ENCODE results near the gene COQ8A.

The COQ8A gene

GRCh38 chr1:226974544-226975258 lies 34.6 kb downstream of the COQ8A start:
- DNase-seq (ENCODE audit: low spot score) = no peak

- DNase-seq (ENCODE audit: low spot score) = no peak
Observed at GRCh38 chr1:226975259-226976250, 35.5 kb downstream of the COQ8A start.

DNA sequence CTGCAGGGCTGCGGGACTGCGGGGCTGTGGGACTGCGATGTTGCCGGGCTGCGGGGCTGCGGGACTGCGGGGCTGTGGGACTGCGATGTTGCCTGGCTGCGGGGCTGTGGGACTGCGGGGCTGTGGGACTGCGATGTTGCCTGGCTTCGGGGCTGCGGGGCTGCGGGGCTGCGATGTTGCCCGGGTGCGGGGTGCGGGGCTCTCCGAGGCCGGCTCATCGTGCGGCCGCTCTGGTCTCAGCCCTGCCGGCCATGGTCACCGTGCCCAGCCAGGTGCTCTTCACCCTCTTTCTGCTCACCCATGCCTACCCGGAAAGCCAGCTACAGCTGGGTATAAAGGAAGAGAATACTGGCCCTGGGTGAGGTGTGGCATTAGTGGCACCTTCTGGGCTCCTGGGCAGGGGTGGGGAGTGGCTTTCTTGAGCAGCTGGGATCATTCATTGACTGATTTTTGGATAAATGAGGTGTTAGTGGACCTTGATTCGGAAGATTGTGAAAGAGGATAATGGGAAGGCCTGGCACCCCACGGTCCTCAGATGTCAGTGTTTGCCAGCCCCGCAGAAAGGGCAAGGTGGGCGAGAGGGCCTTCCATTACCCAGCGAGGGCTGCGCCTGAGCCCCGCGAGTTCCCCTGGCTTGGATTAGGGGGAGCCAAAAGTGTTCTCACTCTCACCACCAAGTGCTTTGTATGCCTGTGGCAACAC lies 36.3 kb downstream of the COQ8A start:
- no peak for DNase-seq (ENCODE audit: low spot score)

- DNase-seq (ENCODE audit: low spot score) = no peak
Observed at GRCh38 chr1:226976978-226977642, 37.0 kb downstream of the COQ8A start.

GRCh38 chr1:226977643-226978431 lies 37.7 kb downstream of the COQ8A start:
- no peak for DNase-seq (ENCODE audit: low spot score)

DNA sequence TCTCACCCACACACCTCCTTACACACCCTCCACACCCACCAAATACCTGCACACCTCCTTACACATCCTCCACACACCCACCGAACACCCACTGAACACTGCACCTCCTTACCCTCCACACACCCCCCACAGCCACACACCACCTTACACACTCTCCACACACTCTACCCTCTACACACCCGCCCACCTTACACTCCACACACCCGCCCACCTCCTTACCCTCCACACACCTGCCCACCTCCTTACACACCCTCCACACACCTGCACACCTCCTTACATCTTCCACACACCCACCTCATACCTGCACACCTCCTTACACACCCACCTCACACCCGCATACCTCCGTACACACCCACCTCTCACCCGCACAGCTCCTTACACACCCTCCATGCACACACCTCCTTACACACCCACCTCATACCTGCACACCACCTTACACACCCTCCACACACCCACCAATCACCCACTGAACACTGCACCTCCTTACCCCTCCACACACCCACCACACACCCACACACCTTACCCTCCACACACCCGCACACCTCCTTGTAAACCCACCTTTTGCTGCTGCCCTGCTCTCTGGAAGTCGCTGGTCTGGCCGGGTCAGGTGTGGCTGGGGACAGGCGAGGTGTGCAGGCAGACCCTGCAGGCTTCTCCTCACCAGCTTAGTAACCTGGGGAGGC lies 38.5 kb downstream of the COQ8A start:
- DNase-seq (ENCODE audit: low spot score) = no peak

DNA sequence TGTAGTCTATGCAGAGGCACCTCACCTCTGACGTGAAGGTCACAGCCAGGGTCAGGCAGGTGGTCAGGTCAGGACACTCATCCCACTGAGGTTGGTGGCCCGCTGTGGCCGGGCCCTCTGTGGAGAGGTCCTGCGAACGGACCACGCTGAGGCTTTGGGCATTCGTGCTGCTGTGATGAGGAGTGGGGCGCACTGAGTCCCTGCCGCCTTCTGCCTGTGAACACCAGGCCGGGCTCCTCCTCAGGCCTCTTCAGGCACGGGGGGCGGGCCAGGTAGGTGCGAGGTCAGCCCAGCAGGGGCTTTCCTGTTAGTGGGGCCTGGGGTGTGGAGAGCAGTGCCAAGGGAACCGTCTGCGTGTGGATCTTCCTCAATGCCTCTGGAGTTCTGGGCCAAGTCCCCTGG lies 39.0 kb downstream of the COQ8A start:
- DNase-seq (ENCODE audit: low spot score) = no peak

DNA sequence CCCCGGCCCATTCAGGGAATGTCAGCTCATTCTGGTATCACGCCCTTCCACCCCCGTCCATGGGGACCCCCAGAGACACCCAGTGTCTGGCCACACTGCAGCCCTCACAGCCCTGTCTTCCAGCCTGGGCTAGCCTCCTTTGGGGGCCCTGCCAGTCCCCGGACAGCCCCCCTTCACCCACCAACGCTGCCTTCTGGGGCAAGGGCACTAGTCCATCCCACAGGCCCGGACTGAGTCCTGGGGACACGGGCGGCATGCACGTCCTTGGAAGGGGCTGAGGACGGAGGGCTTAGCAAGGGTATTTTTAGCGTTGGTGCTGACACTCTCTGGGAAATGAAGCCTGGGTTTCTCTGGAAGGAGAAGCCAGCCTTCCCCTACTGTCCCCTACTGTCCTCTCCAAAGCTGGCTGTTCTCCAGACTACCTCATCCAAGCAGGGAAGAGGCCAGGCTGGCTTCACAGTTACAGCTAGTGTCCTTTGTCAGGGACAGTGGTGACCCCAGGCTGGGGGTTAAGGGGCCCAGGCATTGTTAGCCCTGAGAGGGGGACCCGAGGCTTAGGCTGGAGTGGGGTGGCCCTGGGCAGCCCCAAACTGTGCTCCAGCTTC lies 39.5 kb downstream of the COQ8A start:
- DNase-seq (ENCODE audit: low spot score) = no peak

GRCh38 chr1:226980122-226980560 lies 40.0 kb downstream of the COQ8A start:
- no peak for DNase-seq (ENCODE audit: low spot score)

- DNase-seq (ENCODE audit: low spot score) = peak; percentile 32
Observed at GRCh38 chr1:226980565-226981385, 40.7 kb downstream of the COQ8A start.

DNA sequence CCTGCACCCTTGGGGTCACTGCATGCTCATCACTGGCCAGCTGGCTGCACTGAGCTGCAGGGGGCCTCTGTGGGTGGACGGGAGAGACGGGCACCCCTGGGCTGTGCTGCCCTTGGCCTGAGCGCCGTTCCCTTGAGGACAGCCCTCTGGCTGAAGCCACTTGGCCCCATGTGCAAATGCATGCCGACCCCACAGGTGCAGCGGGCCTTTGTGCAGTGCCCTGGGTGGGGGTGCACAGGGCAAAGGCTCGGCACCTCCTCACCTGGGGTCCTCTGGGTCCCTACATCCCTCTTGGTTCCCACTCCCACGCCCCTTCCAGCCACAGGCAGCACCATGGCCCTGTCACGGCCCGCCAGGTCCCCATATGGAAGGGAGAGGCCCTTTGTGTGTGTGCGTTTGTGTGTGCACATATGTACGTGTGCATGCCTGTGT lies 41.3 kb downstream of the COQ8A start:
- DNase-seq (ENCODE audit: low spot score) = no peak

DNA sequence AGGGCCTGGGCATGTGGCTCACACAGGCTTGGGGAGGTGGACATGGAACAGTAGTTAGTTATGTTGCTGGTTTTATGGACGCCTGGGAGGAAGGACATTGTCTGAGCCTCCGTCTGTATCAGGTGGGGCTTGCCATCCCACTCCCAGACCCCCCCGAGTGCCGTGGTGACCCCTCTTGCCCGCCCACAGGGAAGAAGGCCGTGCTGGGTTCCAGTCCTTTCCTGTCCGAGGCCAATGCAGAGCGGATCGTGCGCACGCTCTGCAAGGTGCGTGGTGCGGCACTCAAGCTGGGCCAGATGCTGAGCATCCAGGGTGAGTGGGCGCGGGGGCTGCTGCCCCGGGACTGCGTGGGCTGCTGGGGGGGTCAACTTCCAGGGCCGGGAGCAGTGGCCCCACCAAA lies 41.7 kb downstream of the COQ8A start:
- peak; percentile 30 for DNase-seq (ENCODE audit: low spot score)

GRCh38 chr1:226982451-226983177 lies 42.5 kb downstream of the COQ8A start:
- DNase-seq (ENCODE audit: low spot score) = peak; percentile 33

DNA sequence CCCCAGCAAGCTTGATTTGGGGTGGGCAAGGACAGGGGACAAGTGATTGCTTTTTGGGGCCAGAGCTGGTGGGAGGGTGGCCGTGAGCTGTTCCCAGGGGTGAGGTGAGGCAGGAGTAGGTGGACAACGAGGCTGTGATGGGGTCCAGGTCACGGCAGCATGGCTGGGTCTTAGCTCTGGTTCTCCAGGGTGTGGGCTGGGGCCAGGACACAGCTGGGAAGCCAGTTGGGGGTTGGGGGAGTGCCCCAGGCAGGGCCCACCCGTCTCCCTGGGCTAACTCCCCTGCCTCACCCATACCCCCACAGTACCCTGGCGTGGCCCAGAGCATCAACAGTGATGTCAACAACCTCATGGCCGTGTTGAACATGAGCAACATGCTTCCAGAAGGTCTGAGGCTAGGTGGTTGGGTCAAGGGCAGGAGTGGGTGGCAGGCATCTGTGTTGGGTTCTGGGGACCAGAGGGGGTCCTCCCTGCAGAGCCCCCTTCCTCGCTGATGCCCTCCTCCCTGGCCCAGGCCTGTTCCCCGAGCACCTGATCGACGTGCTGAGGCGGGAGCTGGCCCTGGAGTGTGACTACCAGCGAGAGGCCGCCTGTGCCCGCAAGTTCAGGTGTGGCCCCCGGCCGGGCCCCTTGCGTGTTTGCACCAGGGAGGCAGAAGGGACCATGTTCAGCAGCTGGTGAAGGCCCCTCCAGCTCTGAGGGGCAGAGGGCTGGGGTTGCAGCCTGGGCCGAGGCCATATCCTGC lies 43.3 kb downstream of the COQ8A start:
- peak; percentile 39 for DNase-seq (ENCODE audit: low spot score)

DNA sequence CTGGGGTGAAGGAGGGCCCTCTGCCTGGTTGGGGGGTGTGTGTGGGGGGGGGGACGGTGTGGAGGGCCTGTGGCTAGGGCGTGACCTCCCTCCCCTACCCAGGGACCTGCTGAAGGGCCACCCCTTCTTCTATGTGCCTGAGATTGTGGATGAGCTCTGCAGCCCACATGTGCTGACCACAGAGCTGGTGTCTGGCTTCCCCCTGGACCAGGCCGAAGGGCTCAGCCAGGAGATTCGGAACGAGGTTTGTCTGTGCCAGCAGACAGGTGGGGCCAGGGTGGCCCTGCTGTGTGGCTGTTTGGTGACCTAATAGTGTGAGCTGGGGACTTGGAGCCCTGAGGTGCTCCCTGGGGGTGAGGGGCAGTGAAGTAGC lies 43.9 kb downstream of the COQ8A start:
- peak; percentile 36 for DNase-seq (ENCODE audit: low spot score)

DNA sequence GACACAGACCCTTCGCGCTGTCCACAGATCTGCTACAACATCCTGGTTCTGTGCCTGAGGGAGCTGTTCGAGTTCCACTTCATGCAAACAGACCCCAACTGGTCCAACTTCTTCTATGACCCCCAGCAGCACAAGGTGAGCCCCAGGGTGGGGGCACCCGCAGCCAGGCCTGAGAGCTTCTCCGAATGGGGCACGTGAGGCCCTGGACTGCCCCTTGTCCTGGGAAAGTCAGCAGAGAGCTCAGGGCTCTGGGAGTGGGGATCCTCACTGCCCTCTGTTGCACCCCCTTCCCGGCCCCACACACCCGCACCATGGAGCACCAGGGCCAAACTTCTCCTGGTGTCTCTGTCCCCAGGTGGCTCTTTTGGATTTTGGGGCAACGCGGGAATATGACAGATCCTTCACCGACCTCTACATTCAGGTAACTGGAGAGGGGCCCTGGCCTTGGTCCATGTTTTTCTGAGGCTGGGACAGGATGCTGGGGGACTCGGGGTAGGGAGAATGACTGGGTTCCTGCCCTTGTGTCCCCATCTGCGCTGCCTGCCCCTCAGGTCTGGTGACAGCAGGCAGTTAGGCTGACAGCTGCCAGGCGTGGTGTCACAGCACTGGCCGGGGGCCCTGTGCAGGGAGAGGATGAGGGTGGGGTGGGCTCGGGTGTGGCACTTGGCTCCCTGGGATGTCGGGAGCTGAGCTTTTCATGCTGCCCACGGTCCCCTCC lies 44.6 kb downstream of the COQ8A start:
- peak; percentile 43 for DNase-seq (ENCODE audit: low spot score)

GRCh38 chr1:226985239-226985838 lies 45.2 kb downstream of the COQ8A start:
- peak; percentile 38 for DNase-seq (ENCODE audit: low spot score)

Measured in D341Med (cell line).